ENCODE measurements around the gene FNTB.
A peak's percentile ranks its signal among the peaks of the same experiment; 100 is the strongest.

The FNTB gene

DNA sequence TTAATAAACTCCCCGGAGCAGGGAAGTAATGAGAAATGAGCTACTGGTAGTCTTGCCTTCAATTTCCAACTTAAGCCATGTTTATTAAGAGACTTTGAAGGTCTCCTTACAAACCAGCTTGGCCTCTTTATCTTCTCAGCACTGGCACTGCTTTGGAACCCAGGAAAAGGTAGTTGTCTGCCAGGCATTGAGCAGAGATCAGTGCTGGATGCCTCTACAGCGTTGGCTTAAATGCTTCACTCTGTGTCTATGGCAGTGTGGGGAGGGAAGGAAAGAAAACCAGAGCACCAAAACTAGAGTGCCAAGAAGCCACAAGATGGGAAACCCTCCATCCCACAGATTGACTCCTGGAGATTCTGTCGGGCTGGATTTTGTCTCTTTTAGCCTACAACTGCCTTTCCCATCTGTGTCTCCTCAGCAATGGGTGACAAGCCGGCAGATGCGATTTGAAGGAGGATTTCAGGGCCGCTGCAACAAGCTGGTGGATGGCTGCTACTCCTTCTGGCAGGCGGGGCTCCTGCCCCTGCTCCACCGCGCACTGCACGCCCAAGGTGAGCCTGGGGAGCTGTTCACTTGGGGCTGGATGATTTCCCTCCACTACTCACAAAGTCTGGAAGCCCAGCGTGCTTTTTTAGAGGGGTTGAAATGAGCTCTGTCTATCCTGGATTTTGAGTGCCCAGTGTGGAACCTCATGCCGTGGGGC is 57.3 kb downstream of the FNTB start:
- FAIRE-seq (no peak), DNase-seq (ENCODE audit: insufficient read length) (no peak)
- TF ChIP-seq TAF1 (IDR thresholded peaks at IDR 0.05; ENCODE audit: borderline replicate concordance, low read depth, low read length) (no peak), POLR2A (IDR thresholded peaks at IDR 0.05; ENCODE audit: low read depth, low read length) (no peak), POLR2AphosphoS5 (IDR thresholded peaks at IDR 0.05; ENCODE audit: low read depth, low read length) (no peak)

DNA sequence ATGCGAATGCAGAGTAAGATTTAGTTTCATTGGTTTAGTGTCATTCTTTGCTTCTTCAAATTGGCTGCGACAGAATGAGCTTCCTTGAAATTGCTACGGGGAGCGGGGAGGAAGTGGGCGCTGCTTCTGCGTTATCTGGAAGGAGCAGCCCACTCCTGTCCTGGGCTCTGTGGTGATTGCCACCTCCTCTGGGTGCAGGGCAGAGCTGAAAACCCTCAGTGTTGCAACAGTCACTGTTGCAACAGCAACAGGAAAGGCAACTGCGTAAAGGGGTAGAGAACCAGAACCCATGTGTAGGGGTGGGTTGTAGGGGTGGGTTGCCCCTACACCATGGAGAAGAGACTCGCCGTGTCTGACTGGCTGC is 57.9 kb downstream of the FNTB start:
- FAIRE-seq, result no peak
- no peak for DNase-seq (ENCODE audit: insufficient read length)
- no peak for TF ChIP-seq POLR2AphosphoS5 (IDR thresholded peaks at IDR 0.05; ENCODE audit: low read depth, low read length)
- TF ChIP-seq POLR2A (IDR thresholded peaks at IDR 0.05; ENCODE audit: low read depth, low read length), result no peak
- no peak for TF ChIP-seq TAF1 (IDR thresholded peaks at IDR 0.05; ENCODE audit: borderline replicate concordance, low read depth, low read length)

DNA sequence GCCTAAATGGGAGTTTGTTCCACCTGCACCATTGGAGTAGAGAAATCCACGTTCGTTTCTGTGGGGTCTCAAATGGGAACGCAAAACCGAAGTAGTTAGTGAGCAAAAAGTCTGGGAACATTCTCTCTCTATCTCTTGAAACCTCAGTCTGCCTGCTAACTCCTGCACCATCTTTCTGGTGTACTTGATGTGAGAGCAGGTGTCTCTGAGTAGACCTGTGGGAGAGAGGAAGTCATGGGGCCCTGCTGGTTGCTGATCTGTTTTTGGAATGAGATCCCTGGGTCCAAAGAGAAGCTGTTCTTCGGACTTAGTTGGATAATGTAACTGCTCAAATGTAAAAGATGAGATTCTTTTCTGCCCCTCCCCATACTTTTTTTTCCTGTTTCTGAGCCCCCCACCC is 58.3 kb downstream of the FNTB start:
- FAIRE-seq, result no peak
- DNase-seq (ENCODE audit: insufficient read length), result no peak

DNA sequence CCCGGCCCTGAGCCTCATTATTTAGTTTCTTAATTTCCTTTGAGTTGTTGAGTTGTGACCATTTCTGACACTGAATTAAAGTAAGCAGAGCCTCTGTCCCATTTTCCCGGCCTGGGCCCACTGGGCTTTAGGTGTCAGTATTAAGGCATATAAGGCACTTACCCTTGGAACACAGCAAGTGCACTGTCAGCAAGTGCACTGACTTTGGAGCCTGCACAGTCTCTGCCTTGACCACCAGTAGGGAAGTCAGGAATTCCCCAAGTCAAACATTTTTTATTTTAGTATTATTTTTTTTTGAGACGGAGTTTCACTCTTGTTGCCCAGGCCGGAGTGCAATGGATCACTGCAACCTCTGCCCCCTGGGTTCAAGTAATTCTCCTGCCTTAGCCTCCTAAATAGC is 59.0 kb downstream of the FNTB start:
- DNase-seq (ENCODE audit: insufficient read length) (no peak), FAIRE-seq (no peak)
- TF ChIP-seq TAF1 (IDR thresholded peaks at IDR 0.05; ENCODE audit: borderline replicate concordance, low read depth, low read length) (no peak), POLR2A (IDR thresholded peaks at IDR 0.05; ENCODE audit: low read depth, low read length) (no peak), POLR2AphosphoS5 (IDR thresholded peaks at IDR 0.05; ENCODE audit: low read depth, low read length) (no peak)

More for the DNA sequence above, 58.3 kb downstream of the FNTB start:
- TF ChIP-seq TAF1 (IDR thresholded peaks at IDR 0.05; ENCODE audit: borderline replicate concordance, low read depth, low read length), result no peak
- TF ChIP-seq POLR2A (IDR thresholded peaks at IDR 0.05; ENCODE audit: low read depth, low read length), result no peak
- no peak for TF ChIP-seq POLR2AphosphoS5 (IDR thresholded peaks at IDR 0.05; ENCODE audit: low read depth, low read length)

DNA sequence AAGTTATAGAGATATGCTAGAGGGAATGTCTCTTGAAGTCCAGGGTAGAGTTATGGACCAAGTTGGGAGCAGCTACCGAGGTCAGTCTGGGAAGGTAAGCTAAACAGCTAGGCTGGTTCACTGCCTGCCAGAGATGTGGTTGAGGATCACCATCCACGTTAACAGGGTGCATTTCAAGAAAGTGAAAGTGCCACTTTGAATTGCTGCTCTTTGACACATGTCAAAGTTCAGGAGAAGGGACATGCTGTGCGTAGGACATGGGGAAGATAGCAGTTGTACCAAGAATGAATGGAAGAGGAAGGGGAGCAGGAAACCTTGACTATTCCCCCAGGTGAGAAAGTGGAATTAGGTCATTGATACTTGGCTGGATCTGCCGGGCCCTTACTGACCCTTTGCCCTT is 66.1 kb downstream of the FNTB start:
- FAIRE-seq (no peak), DNase-seq (ENCODE audit: insufficient read length) (no peak)
- TF ChIP-seq POLR2AphosphoS5 (IDR thresholded peaks at IDR 0.05; ENCODE audit: low read depth, low read length) (no peak), POLR2A (IDR thresholded peaks at IDR 0.05; ENCODE audit: low read depth, low read length) (no peak), TAF1 (IDR thresholded peaks at IDR 0.05; ENCODE audit: borderline replicate concordance, low read depth, low read length) (no peak)

DNA sequence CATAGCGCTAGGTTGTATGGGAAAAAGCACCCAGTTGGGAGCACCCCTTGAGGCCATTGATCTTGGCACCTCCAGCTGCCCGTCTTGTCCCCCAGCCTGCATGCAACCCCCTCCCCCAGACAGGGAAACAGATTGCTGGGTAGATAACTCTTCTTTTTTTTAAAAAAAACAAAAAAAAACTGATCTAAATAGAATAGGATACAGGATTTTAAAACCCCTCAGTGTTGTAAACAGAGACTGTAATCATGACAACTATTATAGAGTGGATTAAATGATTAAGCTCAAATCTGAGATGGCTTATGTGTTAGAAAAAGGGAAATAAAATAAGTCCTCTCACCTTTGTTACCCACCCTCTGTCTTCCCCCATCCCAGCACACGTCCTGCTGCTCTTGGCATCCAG is 66.8 kb downstream of the FNTB start:
- TF ChIP-seq TAF1 (IDR thresholded peaks at IDR 0.05; ENCODE audit: borderline replicate concordance, low read depth, low read length), result no peak
- no peak for TF ChIP-seq POLR2A (IDR thresholded peaks at IDR 0.05; ENCODE audit: low read depth, low read length)
- no peak for TF ChIP-seq POLR2AphosphoS5 (IDR thresholded peaks at IDR 0.05; ENCODE audit: low read depth, low read length)
- DNase-seq (ENCODE audit: insufficient read length) (no peak), FAIRE-seq (no peak)

GRCh38 chr14:65054471-65055085 is 67.9 kb downstream of the FNTB start:
- no peak for FAIRE-seq
- no peak for TF ChIP-seq POLR2AphosphoS5 (IDR thresholded peaks at IDR 0.05; ENCODE audit: low read depth, low read length)
- TF ChIP-seq TAF1 (IDR thresholded peaks at IDR 0.05; ENCODE audit: borderline replicate concordance, low read depth, low read length), result no peak
- TF ChIP-seq POLR2A (IDR thresholded peaks at IDR 0.05; ENCODE audit: low read depth, low read length), result no peak

GRCh38 chr14:65057695-65058094 is 71.0 kb downstream of the FNTB start:
- DNase-seq (ENCODE audit: insufficient read length) (no peak), FAIRE-seq (no peak)
- TF ChIP-seq POLR2AphosphoS5 (IDR thresholded peaks at IDR 0.05; ENCODE audit: low read depth, low read length) (no peak), POLR2A (IDR thresholded peaks at IDR 0.05; ENCODE audit: low read depth, low read length) (no peak), TAF1 (IDR thresholded peaks at IDR 0.05; ENCODE audit: borderline replicate concordance, low read depth, low read length) (no peak)

More at GRCh38 chr14:65054471-65055085, 67.9 kb downstream of the FNTB start:
- DNase-seq (ENCODE audit: insufficient read length), result no peak

- no peak for FAIRE-seq
- TF ChIP-seq TAF1 (IDR thresholded peaks at IDR 0.05; ENCODE audit: borderline replicate concordance, low read depth, low read length), result no peak
- no peak for TF ChIP-seq POLR2A (IDR thresholded peaks at IDR 0.05; ENCODE audit: low read depth, low read length)
- TF ChIP-seq POLR2AphosphoS5 (IDR thresholded peaks at IDR 0.05; ENCODE audit: low read depth, low read length), result no peak
Measured at GRCh38 chr14:65062096-65063075, 75.7 kb downstream of the FNTB start.

GRCh38 chr14:65065719-65066118 is 79.0 kb downstream of the FNTB start:
- peak; percentile 17 for FAIRE-seq
- DNase-seq (ENCODE audit: insufficient read length), result no peak
- no peak for TF ChIP-seq TAF1 (IDR thresholded peaks at IDR 0.05; ENCODE audit: borderline replicate concordance, low read depth, low read length)
- no peak for TF ChIP-seq POLR2A (IDR thresholded peaks at IDR 0.05; ENCODE audit: low read depth, low read length)
- TF ChIP-seq POLR2AphosphoS5 (IDR thresholded peaks at IDR 0.05; ENCODE audit: low read depth, low read length), result no peak

More at GRCh38 chr14:65062096-65063075, 75.7 kb downstream of the FNTB start:
- no peak for DNase-seq (ENCODE audit: insufficient read length)

GRCh38 chr14:65069874-65070413 is 83.2 kb downstream of the FNTB start:
- TF ChIP-seq TAF1 (IDR thresholded peaks at IDR 0.05; ENCODE audit: borderline replicate concordance, low read depth, low read length), result no peak
- no peak for TF ChIP-seq POLR2A (IDR thresholded peaks at IDR 0.05; ENCODE audit: low read depth, low read length)
- TF ChIP-seq POLR2AphosphoS5 (IDR thresholded peaks at IDR 0.05; ENCODE audit: low read depth, low read length), result no peak
- FAIRE-seq (no peak), DNase-seq (ENCODE audit: insufficient read length) (no peak)
